ACHN (cell line): Measurements from ENCODE around the gene RNF227.
"Not testable (repeated sequence)": the region's sequence is repeated elsewhere in the genome, so short reads cannot be mapped to it uniquely, and the experiment has no call there.

Source experiments
- DNase-seq: peaks from one replicate; pipeline ENCODE4 v3.0.0-alpha.2; 2015
- in situ Hi-C: cut with HindIII; loops from 2 replicates; pipeline ENCODE4 v1.10.0; 2017; ENCODE audit warnings: low sequenced_read_pairs, low pct_ligation_motif_present, low pct_unique_long_range_greater_than_20kb

RNF227 gene

GRCh38 chr17:7880076-7880868, 35.8 kb downstream of the RNF227 start:
- in situ Hi-C loops, result no loop called here
- no peak for DNase-seq

DNA sequence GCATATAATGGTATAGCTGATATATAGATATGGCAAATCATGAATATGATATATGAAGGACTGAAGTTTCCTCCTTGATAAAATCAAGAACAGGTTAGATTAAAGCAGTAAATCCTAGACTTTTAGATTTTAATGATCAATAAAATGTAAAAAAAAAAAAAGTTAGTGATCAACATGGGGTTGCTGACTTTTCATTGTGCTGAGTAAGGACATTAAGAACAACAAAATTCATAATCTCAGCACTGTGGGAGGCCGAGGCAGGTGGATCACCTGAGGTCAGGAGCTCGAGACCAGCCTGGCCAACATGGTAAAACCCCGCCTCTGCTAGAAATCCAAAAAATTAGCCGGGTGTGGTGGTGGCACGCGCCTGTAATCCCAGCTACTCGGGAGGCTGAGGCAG, 37.9 kb downstream of the RNF227 start:
- no peak for DNase-seq
- in situ Hi-C loops, result no loop called here

DNA sequence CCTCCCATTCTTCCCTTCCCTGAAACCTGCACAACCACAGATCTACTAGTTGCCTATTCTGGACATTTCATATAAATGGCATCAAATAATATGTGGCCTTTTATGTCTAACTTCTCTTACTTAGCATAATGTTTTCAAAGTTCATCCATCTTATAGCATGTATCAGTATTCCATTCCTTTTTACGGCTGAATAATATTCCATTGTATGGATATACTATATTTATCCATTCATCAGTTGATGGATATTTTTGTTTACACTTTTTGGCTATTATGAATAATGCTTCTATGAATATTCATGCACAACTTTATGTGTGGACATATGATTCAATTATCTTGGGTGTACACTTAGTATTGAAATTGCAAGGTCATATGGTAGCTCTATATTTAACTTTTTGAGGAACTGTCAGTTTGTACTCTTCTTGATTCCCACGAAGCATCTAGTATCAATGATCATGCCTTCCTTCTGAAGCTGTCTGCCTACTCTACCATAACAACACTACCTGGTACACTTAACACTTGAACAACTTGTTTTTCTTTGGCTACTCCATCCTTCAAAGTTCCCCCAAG, 40.2 kb downstream of the RNF227 start:
- no peak for DNase-seq
- in situ Hi-C loops, result no loop called here

- in situ Hi-C loops, result no loop called here
- DNase-seq, result no peak
Observed at GRCh38 chr17:7873051-7873450, 43.0 kb downstream of the RNF227 start.

DNA sequence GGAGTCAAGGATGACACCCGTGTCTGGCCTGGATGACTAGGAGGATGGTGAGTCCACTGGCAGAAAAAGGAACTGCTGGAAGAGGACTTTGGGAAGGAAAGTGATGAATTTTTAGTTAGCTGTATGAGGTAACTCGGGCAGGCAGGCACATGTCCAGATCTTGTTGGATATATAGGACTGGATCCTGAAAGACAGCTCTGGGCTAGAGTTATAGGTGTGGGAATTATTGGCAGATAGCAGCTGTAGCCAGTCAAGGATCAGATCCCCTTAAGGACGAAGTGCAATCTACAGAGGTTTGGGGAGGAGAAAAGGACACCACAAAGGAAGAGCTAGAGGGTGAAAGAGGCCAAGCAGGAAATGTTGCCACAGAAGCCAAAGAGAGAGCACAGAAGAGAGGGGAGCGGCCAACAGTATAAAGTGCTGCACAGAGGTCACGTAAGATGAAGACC, 48.2 kb downstream of the RNF227 start:
- in situ Hi-C loops, result no loop called here
- DNase-seq, result no peak

- DNase-seq, result no peak
- in situ Hi-C loops, result no loop called here
Observed at GRCh38 chr17:7864995-7865650, 51.0 kb downstream of the RNF227 start.

- DNase-seq, in situ Hi-C loops: not testable (repeated sequence)
Observed at GRCh38 chr17:7864384-7864783, 51.7 kb downstream of the RNF227 start.
